Stomach (tissue), 9 donors: ENCODE data around the gene RPS15. TPM values are rescaled to one million over a fixed set of nuclear protein-coding genes. Genes with fewer than 3 reads are reported as not detected.
A peak's percentile ranks its signal among the peaks of the same experiment; 100 is the strongest.

Source experiments
- DNase-seq, 2 donors: peaks; one replicate each; pipeline versions ENCODE4 v3.0.0 to v3.0.0-alpha.2; 2013 to 2019
- H3K27ac ChIP-seq, 5 donors: fragments of 200-600 bp in 4 of 5; sonication (generic) in 4 of 5; one replicate each; pipeline ENCODE4 v1.5.1; 2013 to 2019; ENCODE audit warnings: mild to moderate bottlenecking in 1 of 5, moderate library complexity in 1 of 5
- H3K27me3 ChIP-seq, 3 donors: fragments of 200-600 bp; sonication (generic); one replicate each; pipeline ENCODE4 v1.5.1; 2017 to 2019; ENCODE audit warnings: mixed run types in 1 of 3
- H3K36me3 ChIP-seq, 4 donors: fragments of 200-600 bp; sonication (generic); 1 replicate in 3 of 4; 2 replicates in 1 of 4; pipeline ENCODE4 v1.5.1; 2016 to 2019
- H3K4me1 ChIP-seq, 4 donors: fragments of 200-600 bp; sonication (generic); one replicate each; pipeline ENCODE4 v1.5.1; 2016 to 2019
- H3K4me3 ChIP-seq, 4 donors: fragments of 200-600 bp; sonication (generic) in 3 of 4; one replicate each; pipeline ENCODE4 v1.5.1; 2016 to 2019; ENCODE audit warnings: mild to moderate bottlenecking in 1 of 4
- H3K9me3 ChIP-seq, 4 donors: fragments of 200-600 bp; sonication (generic); one replicate each; pipeline ENCODE4 v1.5.1; 2016 to 2019
- CTCF ChIP-seq, 7 experiments: fragments of 450-650 bp in 4 of 7; fragments of 200-600 bp in 3 of 7; sonication (generic) in 3 of 7; IDR thresholded peaks; one replicate each; pipeline ENCODE4 v1.5.1; 2016 to 2019; ENCODE audit warnings: antibody characterized with exemption in 7 of 7, control low read depth in 2 of 7, mild to moderate bottlenecking in 1 of 7
- EP300 ChIP-seq: sonication (generic); formaldehyde crosslinking; IDR thresholded peaks from one replicate; pipeline ENCODE4 v1.6.1; 2017; ENCODE audit warnings: antibody characterized with exemption
- POLR2A ChIP-seq, 4 donors: fragments of 450-650 bp; IDR thresholded peaks; one replicate each; pipeline ENCODE4 v1.6.1; 2016; ENCODE audit warnings: antibody characterized with exemption in 4 of 4, control low read depth in 2 of 4, mild to moderate bottlenecking in 1 of 4, moderate library complexity in 1 of 4
- POLR2AphosphoS5 ChIP-seq, 3 donors: sonication (generic); formaldehyde crosslinking; IDR thresholded peaks; one replicate each; pipeline ENCODE4 v1.6.1; 2016; ENCODE audit warnings: antibody characterized with exemption in 3 of 3
- WGBS, 5 donors: extraction: QIAGEN DNeasy Blood & Tissue Kit in 3 of 5; methylation state at CpG; one replicate each; pipeline versions ENCODE4 v1.1.5 to v1.1.7; 2013 to 2018; 5-methylcytosine and 5-hydroxymethylcytosine counted together
- intact Hi-C: fragments of 100-400 bp; cut with DNase I; formaldehyde crosslinking; loops from one replicate; pipeline ENCODE4 v1.15.1; 2023; ENCODE audit warnings: low total_unique reads
- polyA plus RNA-seq, 3 donors: library from polyadenylated mRNA; stranded (reverse); fragments of 200-250 nt; gene quantifications; one replicate each; pipeline ENCODE4 v1.2.3, GENCODE V29; 2013
- total RNA-seq, 5 donors: library from RNA; depleted of rRNA; stranded (reverse); fragments of >200 nt; gene quantifications; one replicate each; pipeline versions ENCODE4 v1.1.0 to v1.2.3, GENCODE V29; 2014 to 2016
- donor health status: healthy with polysubstance abuse.
- donor health status: Bipolar disorder and iron deficiency.
- donor health status: healthy.

RPS15 gene
- total and polyA plus RNA-seq, 8 donors, result 428 to 4,539 (median 2,187) TPM

- peak; percentile 51 to 82 for DNase-seq
- Histone ChIP-seq H3K9me3 (no peaks in the 10 kb centered on the region), H3K36me3 (peaks cover 12 to 22% (median 18%) of the 10 kb centered on the region in 4 donors), H3K4me3 (peak overlapping the region; percentile 97 to 100 (median 100)), H3K27ac (peak overlapping the region; percentile 88 to 98 (median 96)), H3K4me1 (peaks cover 46 to 69% (median 65%) of the 10 kb centered on the region in 4 donors), H3K27me3 (peaks cover 0 to under 1% (median 0%) of the 10 kb centered on the region in 3 donors)
- WGBS, 5 donors, result 0 to 3% (median 0%) methylated on average over 11 to 69 of the region's 69 CpGs
- no peak for TF ChIP-seq EP300
- no peak for TF ChIP-seq POLR2AphosphoS5 (IDR thresholded peaks at IDR 0.05)
- no peak for TF ChIP-seq CTCF (IDR thresholded peaks at IDR 0.05)
- TF ChIP-seq POLR2A (IDR thresholded peaks at IDR 0.05), result no peak
- intact Hi-C loops, result no loop called here
Observed at GRCh38 chr19:1408300-1409203, 29.6 kb upstream of the RPS15 start.

GRCh38 chr19:1409204-1410005 is 28.8 kb upstream of the RPS15 start:
- H3K9me3 ChIP-seq, result no peaks in the 10 kb centered on the region
- DNase-seq, result no peak
- intact Hi-C loops, result no loop called here
- H3K27ac ChIP-seq, result peak overlapping the region; percentile 88 to 98 (median 96)
- H3K4me3 ChIP-seq, result peak overlapping the region; percentile 97 to 100 (median 100)
- WGBS, 5 donors, result 30 to 49% (median 42%) methylated on average over 20 to 33 of the region's 33 CpGs
- peaks cover 13 to 27% (median 20%) of the 10 kb centered on the region in 4 donors for H3K36me3 ChIP-seq
- no peaks in the 10 kb centered on the region for H3K27me3 ChIP-seq
- H3K4me1 ChIP-seq, result peaks cover 55 to 77% (median 73%) of the 10 kb centered on the region in 4 donors
- TF ChIP-seq CTCF (IDR thresholded peaks at IDR 0.05), result no peak
- no peak for TF ChIP-seq POLR2A (IDR thresholded peaks at IDR 0.05)
- TF ChIP-seq POLR2AphosphoS5 (IDR thresholded peaks at IDR 0.05), result no peak
- TF ChIP-seq EP300, result no peak

GRCh38 chr19:1410136-1410786 is 27.9 kb upstream of the RPS15 start:
- TF ChIP-seq POLR2AphosphoS5 (IDR thresholded peaks at IDR 0.05) (no peak), POLR2A (IDR thresholded peaks at IDR 0.05) (no peak), CTCF (IDR thresholded peaks at IDR 0.05) (no peak), EP300 (no peak)
- peaks cover 63 to 85% (median 82%) of the 10 kb centered on the region in 4 donors for H3K4me1 ChIP-seq
- H3K27me3 ChIP-seq, result no peaks in the 10 kb centered on the region
- peak overlapping the region in 4 of 5 donors; percentile 58 to 98 (median 96) for H3K27ac ChIP-seq
- H3K36me3 ChIP-seq, result peaks cover 13 to 27% (median 20%) of the 10 kb centered on the region in 4 donors
- no peak for DNase-seq
- no peaks in the 10 kb centered on the region for H3K9me3 ChIP-seq
- 68 to 73% (median 70%) methylated on average over 13 to 23 of the region's 23 CpGs for WGBS, 5 donors
- intact Hi-C loops, result no loop called here
- peak overlapping the region in 2 of 4 donors; percentile 97 to 99 for H3K4me3 ChIP-seq
